ENCODE results near the gene SS18L1.

The SS18L1 gene

DNA sequence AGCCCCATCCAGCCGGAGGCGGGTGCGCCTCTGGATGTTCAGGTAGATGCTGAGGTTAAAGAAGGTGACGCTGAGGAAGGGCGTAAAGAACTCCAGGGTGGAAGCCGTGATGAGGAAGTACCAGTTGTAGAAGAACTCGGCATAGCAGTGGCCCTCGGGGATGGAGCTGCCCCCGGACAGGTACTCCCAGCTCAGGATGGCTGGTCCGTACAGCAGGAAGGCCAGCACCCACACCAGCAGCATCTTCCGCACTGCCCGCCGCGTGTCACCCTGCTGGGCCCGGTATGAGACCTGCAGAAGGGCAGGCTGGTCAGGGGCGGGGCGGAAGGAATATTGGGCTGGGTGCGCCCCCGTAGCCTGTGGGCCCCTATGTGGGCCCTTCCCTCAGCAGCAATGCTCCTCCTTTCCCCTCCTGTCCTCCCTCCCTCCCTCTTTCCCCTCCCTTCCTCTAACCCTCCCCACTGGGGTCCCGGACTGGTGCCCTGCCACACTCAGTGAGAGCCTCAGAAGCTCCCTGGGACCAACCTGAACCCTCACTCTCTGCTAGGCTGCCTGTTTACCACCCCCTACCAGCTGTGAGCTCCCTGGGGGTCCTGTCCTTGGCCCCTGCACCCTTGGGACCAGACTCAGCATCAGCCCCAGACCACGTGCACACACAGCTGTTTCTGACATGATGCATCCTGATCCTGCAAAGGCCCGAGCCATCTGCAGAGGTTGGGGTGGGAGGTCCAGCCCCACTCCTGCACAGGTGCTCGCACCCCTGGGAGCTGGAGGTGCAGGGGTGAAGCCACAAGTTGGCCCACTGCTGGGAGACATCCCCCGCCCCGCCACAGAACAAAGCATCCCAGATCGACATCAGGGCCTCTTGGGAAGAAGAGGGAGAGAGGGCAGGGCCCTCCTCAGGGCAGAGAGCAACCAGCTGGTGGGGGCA is 73.3 kb downstream of the SS18L1 start:
- DNase-seq, result no peak

DNA sequence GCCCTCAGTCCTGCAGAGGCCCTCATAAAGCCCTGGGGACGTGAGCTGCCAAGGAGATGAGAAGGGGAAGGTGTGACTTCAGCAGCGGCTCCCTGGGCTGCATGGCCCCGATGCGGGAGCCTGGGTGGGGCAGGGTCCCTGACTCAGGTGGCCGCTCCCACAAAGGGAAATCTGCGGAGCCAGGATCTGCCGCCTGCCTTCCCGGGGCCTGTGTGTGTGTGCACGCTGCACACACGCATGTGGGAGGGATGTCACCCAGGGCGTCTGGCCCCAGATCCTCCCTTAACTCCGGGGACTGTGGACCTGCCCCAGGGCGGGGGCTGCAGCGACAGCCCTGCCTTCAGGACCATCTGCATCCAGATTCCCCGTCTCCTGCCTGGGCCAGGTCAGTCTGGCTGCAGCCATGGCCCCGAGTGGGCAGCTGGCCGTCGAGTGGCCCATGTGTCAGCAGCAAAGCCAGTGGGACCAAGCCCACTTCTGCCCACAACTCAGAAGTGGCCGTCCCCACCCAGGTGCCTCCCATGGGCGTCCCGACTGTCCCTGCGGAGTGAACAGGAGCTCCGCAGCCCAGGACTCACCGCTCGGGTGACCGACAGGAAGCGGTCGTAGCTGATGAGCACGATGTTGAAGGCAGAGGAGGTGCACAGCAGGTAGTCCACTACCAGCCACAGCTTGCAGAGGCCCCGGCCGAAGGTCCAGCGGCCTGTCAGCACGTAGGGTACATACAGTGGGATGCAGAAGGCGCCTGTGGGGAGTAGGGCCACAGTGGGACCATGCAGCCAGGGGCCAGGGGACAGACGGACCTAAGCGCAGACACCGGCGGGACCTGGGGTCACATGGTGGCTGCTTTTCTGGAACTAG is 74.6 kb downstream of the SS18L1 start:
- DNase-seq, result no peak

DNA sequence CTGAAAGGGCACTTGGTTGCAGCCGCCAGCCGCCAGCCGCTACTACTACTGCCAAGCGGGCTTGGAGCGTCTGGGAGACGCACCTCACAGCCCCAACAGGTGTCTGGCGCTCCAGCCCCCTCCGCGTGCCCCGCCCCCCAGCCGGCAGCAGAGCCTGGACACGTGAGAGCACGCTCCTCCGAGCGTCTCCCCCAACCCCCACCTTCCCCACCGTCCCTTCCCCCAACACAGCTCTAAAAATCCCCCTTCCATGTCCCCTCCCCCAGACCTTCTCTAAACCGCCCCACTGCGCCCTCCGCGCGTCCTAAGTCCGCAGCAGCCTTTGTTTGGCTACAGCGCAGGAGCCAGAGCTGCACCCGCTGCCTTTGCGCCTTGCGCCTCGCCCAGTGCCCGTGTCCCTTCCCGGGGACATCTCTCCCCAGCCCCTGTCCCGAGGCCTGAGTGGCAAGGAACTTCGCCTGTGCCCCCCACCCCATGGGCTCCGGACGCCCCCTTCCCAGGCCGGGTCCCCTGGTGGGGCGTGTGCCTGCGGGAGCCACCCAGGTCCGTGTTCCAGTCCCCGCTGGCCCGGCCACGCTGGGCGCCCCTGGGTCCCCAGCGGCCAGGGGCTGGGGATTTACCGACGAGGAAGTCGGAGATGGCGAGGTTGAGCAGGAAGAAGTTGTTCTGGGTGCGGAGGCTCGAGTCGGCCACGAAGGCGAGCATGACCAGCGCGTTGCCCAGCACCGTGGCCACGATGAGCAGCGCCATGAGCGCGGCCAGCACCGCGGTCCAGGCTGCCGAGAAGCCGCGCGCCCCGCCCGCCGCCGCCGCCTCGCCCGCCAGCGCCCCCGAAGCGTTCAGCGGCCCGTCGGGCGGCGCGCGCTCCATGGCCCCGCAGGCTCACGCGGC is 75.8 kb downstream of the SS18L1 start:
- peak; percentile 79 for DNase-seq

DNA sequence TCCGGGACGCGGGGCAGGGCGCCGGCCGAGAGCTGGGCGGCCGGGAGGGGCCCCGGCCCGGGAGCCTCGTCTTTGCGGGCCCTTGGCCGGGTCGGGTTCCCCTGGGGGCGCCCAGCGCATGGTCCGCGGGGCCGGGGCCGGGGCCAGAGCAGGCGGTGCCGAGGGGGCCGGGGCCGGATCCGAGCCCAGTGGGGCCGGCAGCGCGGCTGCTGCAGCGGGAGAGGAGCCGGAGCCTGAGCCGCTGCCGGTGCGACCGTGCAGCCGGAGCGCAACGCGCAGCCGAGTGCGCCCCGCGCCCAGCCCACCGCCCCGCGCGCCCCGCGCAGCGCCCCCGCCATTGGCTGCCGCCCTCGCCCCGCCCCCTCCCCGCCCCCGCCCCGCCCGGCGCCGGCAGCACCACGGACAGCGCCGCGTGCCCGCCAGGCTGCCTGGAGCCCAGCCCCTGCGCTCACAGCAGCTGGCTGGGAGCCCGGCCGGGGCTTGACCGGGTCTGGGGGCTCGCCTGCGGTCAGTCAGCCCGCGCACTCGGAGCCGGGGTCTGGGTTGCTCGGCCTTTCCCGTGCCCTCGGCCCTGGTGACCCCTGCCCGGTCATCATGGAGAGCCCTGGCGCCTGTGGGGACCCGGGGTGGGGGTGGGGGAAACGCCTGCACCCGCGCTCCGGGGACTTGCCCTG is 76.6 kb downstream of the SS18L1 start, which contains the start of gene HRH3:
HRH3 (minus strand) TSS at position 287 of the 674 bp plus-strand sequence. CDS start 308 bp downstream, outside the sequence.
- peak; percentile 69 for DNase-seq

DNA sequence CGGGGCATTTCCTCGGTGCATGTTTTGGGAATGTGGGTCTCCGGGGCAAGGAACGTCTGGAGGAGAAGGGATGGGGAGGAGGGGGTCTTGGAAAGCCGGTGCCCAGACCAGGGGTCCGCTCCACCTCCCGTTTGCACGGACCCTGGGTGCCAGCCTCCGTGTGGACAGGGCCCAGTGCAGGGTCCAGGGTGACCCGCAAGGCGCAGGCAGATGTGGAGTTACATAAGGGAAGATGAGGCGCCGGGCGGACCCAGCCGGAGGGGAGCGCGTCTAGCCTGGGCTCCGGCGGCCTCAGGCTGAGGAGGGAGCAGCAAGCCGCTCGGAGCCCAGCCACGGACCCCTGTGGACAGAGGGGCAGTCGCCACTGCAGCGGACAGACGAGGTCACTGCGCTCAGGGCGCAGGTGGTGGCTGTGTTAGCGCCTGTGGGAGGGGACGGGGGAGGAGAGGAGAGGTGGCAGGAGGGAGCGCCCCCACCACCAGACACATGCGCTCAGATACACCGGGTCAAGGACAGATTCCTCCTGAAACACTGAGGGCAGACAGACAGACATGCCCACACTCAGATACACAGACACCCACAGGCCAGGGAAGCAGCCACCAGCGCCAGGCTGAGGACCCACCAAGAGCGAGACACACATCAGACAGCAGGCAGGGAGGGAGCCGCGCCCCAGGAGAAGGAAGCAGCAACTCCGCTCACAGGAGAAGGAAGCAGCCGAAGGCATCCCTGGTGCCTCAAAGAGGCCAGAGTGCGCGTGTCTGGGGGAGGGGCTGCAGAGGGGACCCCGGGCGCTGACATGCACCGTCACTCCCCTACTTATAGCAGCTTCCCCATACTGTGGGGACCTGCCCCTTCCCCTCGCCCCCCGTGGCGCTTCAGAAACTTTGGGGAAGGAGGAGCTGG is 77.3 kb downstream of the SS18L1 start:
- DNase-seq, result peak; percentile 36

DNA sequence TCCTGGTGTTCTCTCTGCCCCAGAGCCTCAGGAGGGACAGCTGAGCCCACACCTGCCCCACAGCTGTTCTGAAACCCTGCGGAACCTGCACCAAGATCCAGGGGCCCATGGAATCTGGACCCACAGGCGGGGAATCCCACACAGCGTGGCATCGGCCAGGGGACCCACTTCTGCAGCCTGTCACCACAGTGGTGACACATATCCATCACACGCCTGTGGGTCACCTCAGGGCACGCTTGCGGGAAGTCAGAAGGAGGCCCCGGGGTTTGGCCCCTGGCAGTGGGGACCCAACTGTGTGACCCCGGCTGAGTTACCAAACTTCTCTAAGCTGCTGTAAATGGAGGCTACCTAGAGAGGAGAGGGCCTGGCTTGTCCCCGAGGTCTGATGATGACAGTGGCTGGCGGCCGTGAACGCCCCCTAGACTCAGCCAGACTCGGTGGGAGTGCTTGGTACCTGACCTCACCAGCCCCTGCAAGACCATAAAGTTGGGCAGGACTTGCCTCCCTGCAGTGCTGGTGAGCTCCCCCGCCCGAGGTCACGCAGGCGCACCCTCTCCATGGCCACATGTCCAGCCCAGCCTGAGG is 78.8 kb downstream of the SS18L1 start:
- DNase-seq, result no peak

DNA sequence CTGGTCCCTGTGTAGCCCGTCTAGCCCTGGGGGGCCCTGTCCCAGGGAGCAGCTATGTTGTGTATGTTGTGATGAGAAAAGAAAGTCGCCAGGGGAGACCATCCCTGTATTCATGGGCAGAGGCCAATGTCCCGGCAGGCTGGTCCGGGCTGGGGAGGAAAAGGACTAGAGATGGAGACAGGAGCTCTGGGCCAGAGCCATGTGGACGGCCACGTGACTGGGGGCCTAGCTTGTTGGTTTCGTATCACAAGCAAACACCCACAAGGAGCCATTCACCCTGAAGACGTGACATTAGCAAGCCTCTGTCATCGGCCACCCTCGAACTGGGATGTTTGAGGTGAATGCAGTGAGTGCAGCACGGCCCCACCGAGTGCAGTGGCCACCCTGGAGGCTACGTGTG is 79.4 kb downstream of the SS18L1 start:
- no peak for DNase-seq

DNA sequence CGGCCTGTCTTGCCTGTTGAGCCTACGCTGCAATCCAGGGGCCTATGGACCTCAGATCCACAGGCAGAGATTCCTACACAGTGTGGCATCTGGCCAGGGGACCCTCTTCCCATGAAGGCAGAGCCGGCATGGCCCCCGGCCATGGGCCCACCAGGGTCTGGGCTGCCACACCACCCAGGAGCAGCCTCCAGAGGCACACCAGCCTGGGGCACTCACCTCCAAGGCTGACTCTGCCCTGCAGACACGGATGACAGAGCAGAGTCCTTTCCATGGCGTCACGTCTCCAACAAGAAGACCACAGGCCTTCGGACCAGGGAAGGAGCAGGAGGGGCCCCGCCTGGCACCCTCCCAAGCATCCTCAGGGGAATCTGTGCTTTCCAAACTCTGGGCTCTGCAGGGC is 80.0 kb downstream of the SS18L1 start:
- DNase-seq, result no peak

DNA sequence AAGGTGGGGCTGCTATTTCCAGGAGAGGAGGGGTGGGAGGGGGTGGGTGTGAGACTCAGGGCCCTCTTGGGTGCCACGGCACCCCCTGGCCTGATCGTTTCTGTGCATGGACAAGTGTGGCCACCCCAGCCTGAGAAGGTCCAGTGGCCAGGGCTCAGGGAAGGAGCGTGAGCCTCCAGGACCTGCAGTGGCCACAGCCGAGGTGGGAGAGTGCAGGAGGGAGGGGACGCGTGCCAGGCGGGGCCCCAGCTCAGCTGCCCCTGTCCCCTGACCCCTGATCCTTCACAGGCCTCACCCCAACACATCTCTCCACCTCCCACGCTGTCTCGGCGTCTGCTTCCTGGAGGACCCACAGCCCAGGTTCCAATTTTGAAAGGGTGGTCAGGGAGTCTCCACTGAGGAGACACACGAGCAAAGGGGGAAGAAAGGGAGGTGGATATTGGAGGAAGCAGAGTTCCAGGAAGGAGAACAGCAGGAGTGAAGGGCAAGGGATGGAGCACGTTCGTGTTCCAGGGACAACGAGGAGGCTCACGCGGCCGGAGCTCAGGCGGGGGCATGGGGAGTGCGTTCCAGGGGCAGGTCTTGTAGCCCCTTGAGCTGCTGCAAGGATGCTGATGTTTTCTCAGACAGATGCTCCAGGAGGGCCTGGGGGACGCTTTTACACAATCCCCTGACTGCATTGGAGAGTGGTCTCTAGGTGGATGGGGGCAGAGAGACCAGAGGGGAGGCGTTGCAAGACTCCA is 80.7 kb downstream of the SS18L1 start:
- no peak for DNase-seq

DNA sequence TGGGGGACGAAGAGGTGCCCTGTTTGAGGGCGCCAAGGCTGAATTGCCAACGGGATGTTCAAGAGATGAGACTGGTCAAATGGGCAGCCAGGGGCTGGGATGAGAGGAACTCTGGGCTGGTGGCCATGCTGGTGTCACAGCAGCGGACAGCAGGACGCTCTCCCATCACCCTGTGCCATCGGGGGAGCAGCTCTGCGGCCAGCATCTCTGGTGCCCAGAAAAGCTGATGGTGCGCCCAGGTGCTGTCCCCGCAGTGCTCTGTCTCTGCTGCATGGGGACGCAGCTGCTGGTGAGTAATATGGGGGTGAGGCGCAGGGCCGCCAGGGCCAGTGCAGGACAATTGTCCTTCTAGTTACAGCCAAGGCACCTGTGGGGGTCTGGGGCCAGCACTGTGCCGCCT is 81.5 kb downstream of the SS18L1 start:
- DNase-seq, result no peak

DNA sequence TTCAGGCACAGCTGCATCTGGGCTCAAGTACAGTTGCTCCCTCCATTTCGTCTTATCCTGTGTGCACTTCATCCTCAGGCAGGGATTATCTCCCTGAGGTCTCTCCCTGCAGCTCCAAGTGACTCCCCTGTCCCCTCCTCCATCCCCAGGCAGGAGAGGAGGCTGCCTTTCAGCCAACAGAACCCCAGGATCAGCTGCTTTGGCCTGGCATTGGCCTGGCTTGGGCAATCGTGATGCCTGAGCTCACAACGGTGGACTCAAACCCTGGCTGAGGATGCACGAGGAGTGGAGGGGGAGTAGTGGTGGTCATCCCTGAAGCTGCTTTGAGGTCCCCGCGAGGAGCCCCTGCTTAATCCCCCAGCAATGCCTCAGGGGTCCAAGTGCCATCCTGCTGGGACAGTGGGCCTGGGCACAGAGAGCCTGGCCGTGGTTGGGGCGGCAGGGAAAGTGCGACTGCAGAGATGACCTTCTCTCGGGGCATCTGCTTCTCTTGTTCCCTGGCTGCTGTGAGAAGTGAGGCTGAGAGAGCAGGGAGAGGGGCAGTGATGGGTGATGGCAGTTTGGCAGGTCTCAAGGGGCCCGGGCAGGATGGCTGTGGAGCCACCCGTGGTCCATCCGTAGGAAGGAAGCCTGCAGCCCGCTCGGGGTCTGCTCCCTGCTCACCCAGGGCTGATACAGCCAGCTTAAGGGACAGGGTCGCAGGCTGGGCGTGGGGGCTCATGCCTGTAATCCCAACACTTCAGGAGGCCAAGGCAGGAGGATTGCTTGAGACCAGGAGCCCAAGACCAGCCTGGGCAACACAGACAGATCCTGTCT is 82.5 kb downstream of the SS18L1 start:
- DNase-seq, result no peak

DNA sequence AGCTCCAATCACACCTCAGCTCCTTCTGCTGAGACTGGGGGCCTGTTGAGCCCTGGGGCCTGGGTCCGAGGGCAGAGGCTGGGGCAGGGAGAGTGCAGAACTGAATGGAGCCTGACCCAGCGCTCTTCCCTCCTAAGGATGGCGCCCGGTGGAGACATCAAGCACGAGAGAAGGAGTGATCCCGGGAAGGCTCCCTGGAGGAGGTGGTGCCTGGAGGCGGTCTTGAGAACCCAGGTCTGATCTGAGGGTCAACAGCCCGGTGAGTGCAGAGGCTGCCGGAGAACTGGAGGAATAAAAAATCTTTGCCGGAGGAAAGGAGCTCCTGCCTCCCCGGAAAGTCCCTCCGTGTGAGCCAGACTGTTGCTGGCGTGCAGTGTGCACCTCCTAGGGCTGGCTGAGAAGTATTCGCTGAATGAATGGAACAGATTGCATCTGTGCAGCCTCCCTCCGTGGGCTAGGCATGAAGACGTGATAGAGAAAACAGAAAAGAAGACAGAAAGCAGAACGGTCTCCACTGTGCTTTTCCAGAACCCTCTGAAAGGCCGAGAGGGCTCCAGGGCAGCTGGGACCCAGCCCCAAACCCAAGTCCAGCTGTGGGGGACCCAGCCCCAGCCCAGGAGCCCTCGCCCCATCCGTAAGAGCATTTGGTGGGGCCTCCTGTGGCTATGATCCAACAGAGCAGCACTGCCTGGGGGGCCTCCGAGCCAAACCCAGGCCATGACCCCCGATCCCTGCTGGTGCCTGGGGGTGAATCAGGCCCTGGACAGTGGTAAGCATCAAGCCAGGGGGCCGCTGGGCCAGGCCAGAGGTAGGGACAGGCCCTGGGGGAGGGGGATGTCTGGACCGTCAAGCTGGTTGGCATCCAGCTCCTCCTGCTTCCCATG is 83.4 kb downstream of the SS18L1 start:
- no peak for DNase-seq

DNA sequence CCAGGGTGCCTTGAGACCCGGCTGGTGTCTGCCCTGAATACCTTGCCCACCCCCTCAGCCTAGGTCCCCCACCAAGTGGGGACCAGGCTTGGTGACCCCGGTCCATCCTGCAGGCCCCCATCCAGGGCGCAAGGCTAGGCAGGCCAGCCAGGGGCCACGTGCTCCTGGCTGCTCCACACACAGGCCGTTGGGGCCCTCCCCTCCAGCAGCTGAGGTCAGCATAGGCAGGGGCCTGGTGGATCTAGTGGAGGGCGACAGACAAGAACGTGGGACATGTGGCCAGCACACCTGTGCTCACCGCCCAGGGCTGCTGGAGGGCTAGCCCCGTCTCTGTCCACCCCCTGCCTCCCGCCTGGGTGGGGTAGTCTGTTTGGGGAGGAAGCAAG is 84.0 kb downstream of the SS18L1 start:
- no peak for DNase-seq

DNA sequence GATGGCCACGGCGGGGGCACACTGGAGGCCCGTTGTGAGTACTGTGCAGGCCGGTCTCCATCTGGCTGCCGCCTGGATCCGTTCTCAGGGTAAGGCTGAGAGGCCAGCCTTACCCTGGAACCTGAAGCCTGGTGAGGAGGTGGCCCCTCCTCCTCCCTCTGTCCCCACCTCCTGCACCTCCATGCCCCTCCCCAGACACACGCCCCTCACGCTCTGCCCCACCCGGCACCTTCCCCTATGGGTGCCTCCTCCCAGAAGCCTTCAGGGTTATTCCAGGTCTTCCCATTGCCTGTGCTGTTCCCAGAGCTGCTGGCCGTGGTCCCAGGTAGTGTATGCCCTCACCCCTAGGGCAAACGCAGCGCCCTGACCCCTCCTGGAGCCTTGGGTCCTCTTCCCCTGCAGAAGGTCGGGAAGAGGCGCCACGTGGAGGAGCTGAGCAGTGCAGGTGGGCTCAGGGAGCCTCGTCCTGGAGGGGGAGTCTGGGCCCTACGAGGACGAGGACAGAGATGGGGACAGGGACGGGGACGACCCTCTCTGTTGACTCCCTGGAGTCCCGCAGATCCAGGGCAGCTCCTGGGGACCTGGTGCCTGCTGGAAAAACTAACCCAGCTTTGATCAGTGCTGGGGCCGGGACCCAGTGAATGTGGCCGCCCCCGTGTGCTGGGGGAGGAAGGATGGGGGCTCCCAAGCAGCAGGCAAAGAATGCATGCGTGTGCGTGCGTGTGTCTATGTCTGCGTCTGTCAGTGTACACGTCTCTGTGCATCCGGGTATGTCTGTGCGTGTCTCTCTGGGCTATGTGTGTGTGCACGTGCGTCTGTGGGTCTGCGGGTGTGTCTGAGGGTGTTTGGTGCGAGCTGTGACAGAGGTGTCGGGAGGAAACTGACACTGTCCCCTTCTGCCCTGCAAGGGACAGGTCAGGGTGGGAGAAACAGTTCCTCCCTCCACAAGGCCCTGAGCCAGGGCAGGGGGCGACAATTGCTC is 84.7 kb downstream of the SS18L1 start:
- peak; percentile 32 for DNase-seq

DNA sequence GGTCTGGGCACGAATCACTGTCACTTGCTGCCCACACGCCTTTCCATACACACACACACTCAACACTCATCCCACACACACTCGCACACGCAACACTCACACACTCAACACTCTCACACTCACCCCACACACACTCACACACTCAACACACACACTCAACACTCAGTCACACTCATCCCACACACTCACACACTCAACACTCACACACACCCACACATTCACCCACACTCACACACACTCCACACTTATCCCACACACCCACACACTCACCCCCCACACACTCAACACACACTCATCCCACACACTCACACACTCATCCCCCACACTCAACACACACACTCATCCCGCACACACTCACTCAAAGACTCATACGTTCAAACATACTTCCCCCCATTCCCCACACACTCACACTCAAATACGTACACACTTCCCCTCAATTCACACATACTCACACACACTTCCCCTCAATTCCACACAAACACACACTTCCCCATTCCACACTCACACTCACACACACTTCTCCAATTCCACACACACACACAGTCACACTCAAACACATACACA is 85.5 kb downstream of the SS18L1 start:
- DNase-seq, result no peak

DNA sequence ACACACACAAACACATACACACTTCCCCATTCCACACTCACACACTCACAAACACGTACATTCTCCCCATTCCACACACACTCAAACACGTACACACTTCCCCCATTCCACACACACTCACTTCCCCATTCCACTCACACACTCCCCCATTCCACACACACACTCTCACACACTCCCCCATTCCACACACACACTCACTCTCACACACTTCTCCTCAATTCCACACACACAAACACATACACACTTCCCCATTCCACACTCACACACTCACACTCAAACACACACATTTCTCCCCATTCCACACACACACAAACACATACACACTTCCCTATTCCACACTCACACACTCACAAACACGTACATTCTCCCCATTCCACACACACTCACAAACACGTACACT is 86.1 kb downstream of the SS18L1 start:
- no peak for DNase-seq
